ENCODE results near the gene PSMF1.
A peak's percentile ranks its signal among the peaks of the same experiment; 100 is the strongest.

GRCh38 chr20:1171461-1172093 lies 53.2 kb downstream of the PSMF1 start:
- TF ChIP-seq CTCF (conservative IDR thresholded peaks at IDR 0.05; ENCODE audit: low read depth in 2 of 2) = no peak
- no peak for TF ChIP-seq ZNF331 (CRISPR knock-in tag; IDR thresholded peaks at IDR 0.05; ENCODE audit: low read depth)
- no peak for TF ChIP-seq EZH2phosphoT487 (IDR thresholded peaks at IDR 0.05; ENCODE audit: unreplicated experiment)
- no peak for TF ChIP-seq POLR2AphosphoS5 (IDR thresholded peaks at IDR 0.05; ENCODE audit: low read depth)
- TF ChIP-seq CREB1 (CRISPR knock-in tag; IDR thresholded peaks at IDR 0.05; ENCODE audit: low read depth) = no peak
- no peak for TF ChIP-seq STAT1 (IDR thresholded peaks at IDR 0.05; ENCODE audit: unreplicated experiment)
- TF ChIP-seq REST (IDR thresholded peaks at IDR 0.05; ENCODE audit: unreplicated experiment) = peak; percentile 85
- TF ChIP-seq ETS1 (IDR thresholded peaks at IDR 0.05) = no peak
- no peak for TF ChIP-seq EZH2 (IDR thresholded peaks at IDR 0.05; ENCODE audit: low read depth, unreplicated experiment)
- no peak for TF ChIP-seq JUNB (IDR thresholded peaks at IDR 0.05; ENCODE audit: unreplicated experiment)
